Fibroblast of lung (primary cell): ENCODE measurements around the gene KCNIP1. TPM values are rescaled to one million over a fixed set of nuclear protein-coding genes. Genes with fewer than 3 reads are reported as not detected.

Experiments
- DNase-seq, 2 donors: peaks; one replicate each; pipeline versions ENCODE4 v3.0.0 to v3.0.0-alpha.2; 2010; ENCODE audit warnings: low read depth in 2 of 2
- H2AFZ ChIP-seq: 2 replicates; pipeline ENCODE4 v1.5.1; 2012; ENCODE audit warnings: low read length, control low read depth, inconsistent platforms
- H3K27ac ChIP-seq: 2 replicates; pipeline ENCODE4 v1.5.1; 2011; ENCODE audit warnings: low read length, control low read depth; ENCODE audit not compliant: insufficient read depth
- H3K27me3 ChIP-seq: 2 replicates; pipeline ENCODE4 v1.5.1; 2011; ENCODE audit warnings: mild to moderate bottlenecking, low read length; ENCODE audit not compliant: control insufficient read depth, insufficient read depth
- H3K36me3 ChIP-seq: 2 replicates; pipeline ENCODE4 v1.5.1; 2011; ENCODE audit warnings: low read length; ENCODE audit not compliant: control insufficient read depth, insufficient read depth
- H3K4me1 ChIP-seq: 2 replicates; pipeline ENCODE4 v1.5.1; 2011; ENCODE audit warnings: low read length; ENCODE audit not compliant: control insufficient read depth, insufficient read depth; ENCODE audit errors: extremely low read depth
- H3K4me2 ChIP-seq: 2 replicates; pipeline ENCODE4 v1.5.1; 2011; ENCODE audit warnings: low read length, control low read depth; ENCODE audit not compliant: insufficient read depth; ENCODE audit errors: extremely low read depth
- H3K4me3 ChIP-seq, 4 experiments: fragments of 200-600 bp in 1 of 4; sonication (generic) in 1 of 4; replicated peaks in 1 of 4; 2 replicates each; pipeline ENCODE4 v1.5.1; 2011 to 2016; ENCODE audit warnings: low read length in 4 of 4, low read depth in 3 of 4, mild to moderate bottlenecking in 3 of 4, control low read depth in 2 of 4, inconsistent platforms in 1 of 4, mixed read lengths in 1 of 4; ENCODE audit not compliant: insufficient read depth in 1 of 4; ENCODE audit errors: control extremely low read depth in 1 of 4
- H3K79me2 ChIP-seq: 2 replicates; pipeline ENCODE4 v1.5.1; 2012; ENCODE audit warnings: mild to moderate bottlenecking, low read length, inconsistent platforms; ENCODE audit not compliant: control insufficient read depth, insufficient read depth
- H3K9ac ChIP-seq: 2 replicates; pipeline ENCODE4 v1.5.1; 2011; ENCODE audit warnings: mild to moderate bottlenecking, low read length, control low read depth; ENCODE audit not compliant: insufficient read depth
- H3K9me3 ChIP-seq: 2 replicates; pipeline ENCODE4 v1.5.1; 2012; ENCODE audit warnings: low read depth, low read length; ENCODE audit not compliant: control insufficient read depth, insufficient read depth
- H4K20me1 ChIP-seq: 2 replicates; pipeline ENCODE4 v1.5.1; 2011; ENCODE audit warnings: low read length; ENCODE audit not compliant: control insufficient read depth, insufficient read depth; ENCODE audit errors: extremely low read depth
- EZH2 ChIP-seq: IDR thresholded peaks from 2 replicates; pipeline ENCODE4 v1.5.1; 2012; ENCODE audit warnings: low read length, control low read depth, mild to moderate bottlenecking; ENCODE audit errors: missing control alignments
- polyA plus RNA-seq, 2 donors: library from polyadenylated mRNA; depleted of rRNA in 1 of 2; stranded (reverse) in 1 of 2; unstranded in 1 of 2; fragments of >200 nt; gene quantifications; 2 replicates each; pipeline ENCODE4 v1.2.1, GENCODE V29; 2011 to 2012; ENCODE audit warnings: missing spikeins in 1 of 2
- total RNA-seq: library from RNA; depleted of rRNA; stranded (reverse); fragments of >200 nt; gene quantifications from 2 replicates; pipeline ENCODE4 v1.2.1, GENCODE V29; 2014
- TF ChIP-seq, protein P1 (sequence below), 2 donors: IDR thresholded peaks in 1 of 2; conservative IDR thresholded peaks in 1 of 2; 1 replicate in 1 of 2; 2 replicates in 1 of 2; pipeline ENCODE4 v1.5.1; 2011 to 2012; ENCODE audit warnings: low read length in 2 of 2, control low read depth in 1 of 2, inconsistent platforms in 1 of 2, low read depth in 1 of 2, mild to moderate bottlenecking in 1 of 2

Gene KCNIP1
- total and polyA plus RNA-seq, 2 donors (not counting 1 experiment from before 2014, with no cell fraction given) = not detected

DNA sequence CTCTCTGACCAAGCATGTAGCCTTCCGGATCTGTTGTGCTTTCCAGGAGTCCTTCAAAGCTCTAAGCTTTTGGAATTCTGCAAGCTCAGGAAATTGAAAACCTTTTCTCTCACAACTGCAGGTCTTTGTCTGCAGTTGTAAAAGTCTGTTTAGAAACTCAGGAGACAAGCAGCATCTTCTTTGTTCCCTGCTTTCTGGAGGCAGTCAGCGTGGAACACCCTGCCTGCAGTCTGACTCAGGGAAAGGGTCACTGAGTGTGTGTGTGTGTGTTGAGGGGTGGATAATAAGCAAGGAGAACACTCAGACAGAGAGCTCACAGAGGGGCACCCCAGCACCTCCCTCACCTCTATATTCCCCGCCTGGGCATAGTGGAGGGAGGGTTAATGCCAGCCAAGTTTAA is 29.1 kb downstream of the KCNIP1 start:
- Histone ChIP-seq H3K4me2 (no peak overlapping the region), H3K36me3 (no peaks in the 10 kb centered on the region), H2AFZ (no peak overlapping the region), H3K9me3 (no peaks in the 10 kb centered on the region), H4K20me1 (no peaks in the 10 kb centered on the region), H3K79me2 (no peaks in the 10 kb centered on the region), H3K27ac (no peak overlapping the region), H3K4me3 (no peak overlapping the region), H3K27me3 (peaks cover 5% of the 10 kb centered on the region), H3K9ac (no peak overlapping the region), H3K4me1 (no peaks in the 10 kb centered on the region)
- no peak for TF ChIP-seq EZH2
- TF ChIP-seq, protein P1, sequence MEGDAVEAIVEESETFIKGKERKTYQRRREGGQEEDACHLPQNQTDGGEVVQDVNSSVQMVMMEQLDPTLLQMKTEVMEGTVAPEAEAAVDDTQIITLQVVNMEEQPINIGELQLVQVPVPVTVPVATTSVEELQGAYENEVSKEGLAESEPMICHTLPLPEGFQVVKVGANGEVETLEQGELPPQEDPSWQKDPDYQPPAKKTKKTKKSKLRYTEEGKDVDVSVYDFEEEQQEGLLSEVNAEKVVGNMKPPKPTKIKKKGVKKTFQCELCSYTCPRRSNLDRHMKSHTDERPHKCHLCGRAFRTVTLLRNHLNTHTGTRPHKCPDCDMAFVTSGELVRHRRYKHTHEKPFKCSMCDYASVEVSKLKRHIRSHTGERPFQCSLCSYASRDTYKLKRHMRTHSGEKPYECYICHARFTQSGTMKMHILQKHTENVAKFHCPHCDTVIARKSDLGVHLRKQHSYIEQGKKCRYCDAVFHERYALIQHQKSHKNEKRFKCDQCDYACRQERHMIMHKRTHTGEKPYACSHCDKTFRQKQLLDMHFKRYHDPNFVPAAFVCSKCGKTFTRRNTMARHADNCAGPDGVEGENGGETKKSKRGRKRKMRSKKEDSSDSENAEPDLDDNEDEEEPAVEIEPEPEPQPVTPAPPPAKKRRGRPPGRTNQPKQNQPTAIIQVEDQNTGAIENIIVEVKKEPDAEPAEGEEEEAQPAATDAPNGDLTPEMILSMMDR (conservative IDR thresholded peaks at IDR 0.05 in 1 of 2, IDR thresholded peaks at IDR 0.05 in 1 of 2; ENCODE audit: low read depth in 1 of 2, low read length in 2 of 2) = no peak
- peak in 1 of 2 donors; percentile 18 for DNase-seq

DNA sequence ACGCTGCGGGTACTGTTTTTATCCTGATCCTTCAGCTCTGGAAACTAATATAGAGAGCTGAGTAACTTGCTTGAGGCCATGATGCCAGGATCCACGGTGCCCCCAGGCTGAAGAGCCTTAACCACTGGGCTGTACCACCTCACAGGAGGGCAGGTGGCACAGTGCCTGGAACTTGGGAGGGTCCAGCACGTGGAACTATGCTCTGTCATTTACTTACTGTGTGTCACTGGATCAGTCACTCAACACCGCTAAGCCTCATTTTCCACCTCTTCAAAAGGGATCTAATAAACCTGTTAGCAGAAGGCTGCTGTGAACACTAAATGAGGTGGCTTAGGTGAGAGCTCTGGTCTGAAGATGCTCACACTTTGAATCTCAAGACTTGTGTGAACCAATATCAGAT is 29.6 kb downstream of the KCNIP1 start:
- Histone ChIP-seq H3K4me3 (no peak overlapping the region), H3K4me2 (no peak overlapping the region), H3K79me2 (no peaks in the 10 kb centered on the region), H3K9me3 (no peaks in the 10 kb centered on the region), H3K27me3 (peaks cover 5% of the 10 kb centered on the region), H3K36me3 (no peaks in the 10 kb centered on the region), H2AFZ (no peak overlapping the region), H3K9ac (no peak overlapping the region), H4K20me1 (no peaks in the 10 kb centered on the region), H3K27ac (no peak overlapping the region), H3K4me1 (no peaks in the 10 kb centered on the region)
- TF ChIP-seq, protein P1 (conservative IDR thresholded peaks at IDR 0.05 in 1 of 2, IDR thresholded peaks at IDR 0.05 in 1 of 2; ENCODE audit: low read depth in 1 of 2, low read length in 2 of 2) = no peak
- no peak for TF ChIP-seq EZH2
- no peak for DNase-seq

DNA sequence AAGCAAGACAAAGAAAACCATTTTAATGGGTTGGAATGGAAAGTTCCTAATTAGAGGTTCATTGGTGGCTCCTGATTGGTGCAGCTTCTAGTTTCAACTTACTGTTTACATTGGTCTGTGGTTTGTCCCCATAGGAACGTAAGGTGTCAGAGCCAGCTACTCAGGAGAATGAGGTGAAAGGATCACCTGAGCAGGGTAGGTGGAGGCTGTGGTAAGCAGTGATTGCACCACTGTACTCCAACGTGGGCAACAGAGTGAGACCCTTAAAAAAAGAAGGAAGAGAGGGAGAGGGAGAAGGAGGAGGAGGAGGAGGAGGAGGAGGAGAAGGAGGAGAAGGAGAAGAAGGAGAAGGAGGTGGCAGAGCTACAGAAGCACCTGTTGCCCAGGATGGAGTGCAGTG is 30.4 kb downstream of the KCNIP1 start:
- H3K4me1 ChIP-seq = no peaks in the 10 kb centered on the region
- H3K27ac ChIP-seq = no peak overlapping the region
- no peaks in the 10 kb centered on the region for H3K36me3 ChIP-seq
- no peak overlapping the region for H3K9ac ChIP-seq
- peaks cover 5% of the 10 kb centered on the region for H3K27me3 ChIP-seq
- H3K4me3 ChIP-seq = no peak overlapping the region
- H2AFZ ChIP-seq = no peak overlapping the region
- H3K4me2 ChIP-seq = no peak overlapping the region
- no peaks in the 10 kb centered on the region for H4K20me1 ChIP-seq
- no peak for TF ChIP-seq EZH2
- TF ChIP-seq, protein P1 (conservative IDR thresholded peaks at IDR 0.05 in 1 of 2, IDR thresholded peaks at IDR 0.05 in 1 of 2; ENCODE audit: low read depth in 1 of 2, low read length in 2 of 2) = no peak
- no peaks in the 10 kb centered on the region for H3K9me3 ChIP-seq
- H3K79me2 ChIP-seq = no peaks in the 10 kb centered on the region
- DNase-seq = no peak
